Activated T-cell treated with anti-CD3 and anti-CD28 coated beads, Interleukin-2, amount 50 U/mL, for 72 hours (primary cell): ENCODE measurements around the gene LAMTOR1. TPM values are rescaled to one million over a fixed set of nuclear protein-coding genes. Genes with fewer than 3 reads are reported as not detected.
"Not testable (repeated sequence)": the region's sequence is repeated elsewhere in the genome, so short reads cannot be mapped to it uniquely, and the experiment has no call there.

Experiments
- ATAC-seq, 2 donors: fragments of 150-1000 bp; cut with Tn5 transposase; replicated peaks in 1 of 2; 2 replicates each; pipeline ENCODE4 v1.10.0; 2021; ENCODE audit warnings: moderate library complexity in 2 of 2, mild to moderate bottlenecking in 1 of 2
- DNase-seq, 2 donors: peaks; one replicate each; pipeline ENCODE4 v3.0.0; 2021 to 2022; ENCODE audit warnings: mixed read lengths in 1 of 2
- H3K27ac Mint-ChIP-seq: one replicate; pipeline ENCODE4 v1.8.0; 2022; ENCODE audit warnings: mild to moderate bottlenecking, moderate library complexity, mixed read lengths
- H3K27me3 Mint-ChIP-seq: one replicate; pipeline ENCODE4 v1.8.0; 2022; ENCODE audit warnings: low read depth, mixed read lengths
- H3K36me3 Mint-ChIP-seq, 2 donors: one replicate each; pipeline ENCODE4 v1.8.0; 2022; ENCODE audit warnings: mixed read lengths in 2 of 2, mild to moderate bottlenecking in 1 of 2; ENCODE audit not compliant: insufficient read depth in 2 of 2
- H3K4me1 Mint-ChIP-seq: one replicate; pipeline ENCODE4 v1.8.0; 2022; ENCODE audit warnings: low read depth, mixed read lengths
- H3K4me3 Mint-ChIP-seq, 2 donors: one replicate each; pipeline ENCODE4 v1.8.0; 2022; ENCODE audit warnings: mild to moderate bottlenecking in 2 of 2, mixed read lengths in 2 of 2, moderate library complexity in 2 of 2
- H3K9me3 Mint-ChIP-seq, 2 donors: one replicate each; pipeline ENCODE4 v1.8.0; 2022; ENCODE audit warnings: mixed read lengths in 2 of 2
- total RNA-seq, 2 donors: library from RNA; stranded (reverse); gene quantifications; one replicate each; pipeline ENCODE4 v1.2.3, GENCODE V29; 2022

LAMTOR1 gene
- 10 to 100 TPM; 43.7 to 49.9 TPM for total RNA-seq

DNA sequence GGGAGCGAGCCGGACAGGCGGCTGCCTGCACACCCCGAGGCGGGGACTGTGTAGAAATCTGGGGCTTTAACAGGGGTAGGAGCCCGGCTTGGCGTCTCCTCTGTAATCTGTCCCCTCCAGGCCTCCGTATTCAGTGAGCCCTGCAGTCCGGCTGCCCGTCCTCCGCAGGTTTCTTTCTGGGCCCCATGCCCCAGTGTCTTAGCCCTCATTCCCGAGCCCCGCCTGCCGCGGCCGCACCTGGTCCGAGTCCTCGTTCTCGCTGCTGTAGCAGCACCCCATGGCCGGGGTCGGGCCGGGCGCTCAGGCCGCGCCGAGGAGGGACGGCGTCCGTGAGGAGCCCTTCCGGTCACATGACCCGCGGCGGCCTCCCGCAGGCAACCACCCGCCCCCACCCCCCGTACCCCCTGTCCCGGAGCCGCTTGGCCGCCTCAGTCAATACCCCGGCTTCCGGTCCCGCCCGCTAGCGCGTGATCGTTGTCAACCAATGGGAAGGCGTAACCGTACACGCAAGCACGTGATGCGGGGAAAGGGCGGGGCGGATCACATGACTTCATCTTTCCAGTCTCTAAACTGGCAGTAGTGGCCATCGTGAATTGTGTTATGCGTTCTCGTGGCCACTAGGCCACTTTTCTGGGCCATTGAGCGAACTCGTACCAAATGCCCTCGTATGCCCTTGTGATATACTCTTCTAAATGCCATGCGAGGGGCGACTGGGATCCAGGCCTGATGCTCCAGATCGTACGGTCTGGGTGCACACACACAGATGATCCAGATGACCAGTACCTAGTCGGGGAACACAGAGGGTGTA, at the start of gene LAMTOR1:
Gene LAMTOR1, minus strand, starts transcription at position 352 of the 808 bp plus-strand sequence. Its CDS starts 73 bp downstream, at position 279.
- ATAC-seq (peak; percentile 97 to 99), DNase-seq (peak; percentile 98 to 99)
- H3K9me3 Mint-ChIP-seq: peaks cover 0 to 3% of the 10 kb centered on the region in 2 donors
- H3K4me3 Mint-ChIP-seq: peak within 1 kb of the TSS; percentile 93 to 96
- peak within 1 kb of the TSS; percentile 97 for H3K27ac Mint-ChIP-seq
- H3K36me3 Mint-ChIP-seq: peaks cover 2 to 6% of the 10 kb centered on the region in 2 donors
- no peaks in the 10 kb centered on the region for H3K27me3 Mint-ChIP-seq
- peaks cover 39% of the 10 kb centered on the region for H3K4me1 Mint-ChIP-seq

GRCh38 chr11:72150882-72151281, 47.8 kb upstream of the LAMTOR1 start:
- Mint-ChIP-seq H3K9me3 (no peaks in the 10 kb centered on the region), H3K4me1 (no peaks in the 10 kb centered on the region), H3K36me3 (no peaks in the 10 kb centered on the region), H3K4me3 (no peak overlapping the region), H3K27me3 (peaks cover 11% of the 10 kb centered on the region), H3K27ac (no peak overlapping the region)
- ATAC-seq (no peak), DNase-seq (no peak)

DNA sequence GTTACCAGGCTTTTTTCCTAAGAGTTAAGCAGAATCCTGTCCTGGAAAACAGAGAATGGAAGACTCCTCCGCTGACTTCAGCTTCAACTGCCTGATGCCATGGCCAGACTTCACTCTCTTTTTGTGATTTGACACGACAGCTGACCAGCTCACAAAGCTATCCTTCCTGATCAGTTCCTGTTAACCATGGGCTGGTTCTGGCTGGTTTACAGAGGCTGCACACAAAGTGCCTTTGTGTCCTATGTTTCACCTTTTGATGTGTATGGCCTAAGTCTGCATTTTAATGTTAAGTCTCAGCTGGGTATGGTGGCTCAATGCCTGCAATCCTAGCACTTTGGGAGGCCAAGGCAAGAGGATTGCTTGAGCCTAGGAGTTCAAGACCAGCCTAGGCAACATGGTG, 43.5 kb upstream of the LAMTOR1 start:
- Mint-ChIP-seq H3K9me3 (no peaks in the 10 kb centered on the region), H3K4me1 (peaks cover 5% of the 10 kb centered on the region), H3K4me3 (no peak overlapping the region)

GRCh38 chr11:72144807-72145565, 41.9 kb upstream of the LAMTOR1 start:
- Mint-ChIP-seq H3K4me1 (peaks cover 19% of the 10 kb centered on the region), H3K9me3 (no peaks in the 10 kb centered on the region), H3K36me3 (no peaks in the 10 kb centered on the region), H3K27ac (no peak overlapping the region), H3K27me3 (peaks cover 7% of the 10 kb centered on the region), H3K4me3 (no peak overlapping the region)
- ATAC-seq: no peak
- DNase-seq: no peak

More for the DNA sequence above, 43.5 kb upstream of the LAMTOR1 start:
- Mint-ChIP-seq H3K27me3 (peaks cover 6% of the 10 kb centered on the region), H3K36me3 (no peaks in the 10 kb centered on the region), H3K27ac (no peak overlapping the region)
- no peak for ATAC-seq
- no peak for DNase-seq

DNA sequence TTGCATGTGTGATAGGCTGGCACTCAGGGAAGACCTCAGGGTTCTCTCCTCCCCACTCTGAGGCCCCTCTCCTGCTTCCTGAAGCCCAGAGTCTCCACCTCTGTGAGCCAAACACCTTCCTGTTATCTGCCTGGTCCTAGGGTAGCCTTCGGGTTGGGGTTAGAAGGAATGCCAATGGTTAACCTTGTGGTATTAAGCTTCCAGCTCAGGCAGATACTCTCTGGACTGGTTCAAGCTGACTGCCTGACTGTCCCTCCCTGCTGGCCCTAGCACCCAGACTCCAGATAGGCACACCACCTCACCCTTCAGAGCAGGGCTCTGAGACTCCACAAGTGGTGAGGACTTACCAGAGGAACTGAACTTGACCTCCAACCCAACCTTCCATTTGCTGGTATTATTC, 39.4 kb upstream of the LAMTOR1 start:
- DNase-seq, H3K4me3 Mint-ChIP-seq, ATAC-seq, H3K27ac Mint-ChIP-seq, H3K9me3 Mint-ChIP-seq, H3K36me3 Mint-ChIP-seq: not testable (repeated sequence)
- H3K4me1 Mint-ChIP-seq: peaks cover 23% of the 10 kb centered on the region
- H3K27me3 Mint-ChIP-seq: peaks cover 11% of the 10 kb centered on the region

GRCh38 chr11:72142086-72142485, 39.0 kb upstream of the LAMTOR1 start:
- not testable (repeated sequence) for H3K36me3 Mint-ChIP-seq, ATAC-seq, H3K27ac Mint-ChIP-seq, H3K9me3 Mint-ChIP-seq, DNase-seq
- Mint-ChIP-seq H3K4me1 (peaks cover 23% of the 10 kb centered on the region), H3K27me3 (peaks cover 11% of the 10 kb centered on the region), H3K4me3 (peak overlapping the region in 1 of 2 donors; percentile 58)

GRCh38 chr11:72141066-72141465, 38.0 kb upstream of the LAMTOR1 start:
- no peaks in the 10 kb centered on the region for H3K36me3 Mint-ChIP-seq
- ATAC-seq (peak; percentile 87 to 89), DNase-seq (peak; percentile 65 to 70)
- peaks cover 11% of the 10 kb centered on the region for H3K27me3 Mint-ChIP-seq
- H3K27ac Mint-ChIP-seq: no peak overlapping the region
- H3K9me3 Mint-ChIP-seq: no peaks in the 10 kb centered on the region
- H3K4me1 Mint-ChIP-seq: peaks cover 23% of the 10 kb centered on the region
- H3K4me3 Mint-ChIP-seq: peak overlapping the region; percentile 14 to 58

GRCh38 chr11:72140661-72141060, 37.6 kb upstream of the LAMTOR1 start:
- ATAC-seq (peak in 1 of 2 donors; percentile 16), DNase-seq (no peak)
- Mint-ChIP-seq H3K27ac (no peak overlapping the region), H3K27me3 (peaks cover 11% of the 10 kb centered on the region), H3K36me3 (no peaks in the 10 kb centered on the region), H3K4me1 (peaks cover 23% of the 10 kb centered on the region), H3K9me3 (no peaks in the 10 kb centered on the region), H3K4me3 (peak overlapping the region; percentile 14 to 58)

GRCh38 chr11:72139500-72139899, 36.4 kb upstream of the LAMTOR1 start:
- H3K27me3 Mint-ChIP-seq: peaks cover 11% of the 10 kb centered on the region
- H3K9me3 Mint-ChIP-seq: no peaks in the 10 kb centered on the region
- H3K27ac Mint-ChIP-seq: no peak overlapping the region
- H3K4me1 Mint-ChIP-seq: peaks cover 23% of the 10 kb centered on the region
- H3K4me3 Mint-ChIP-seq: no peak overlapping the region
- DNase-seq (no peak), ATAC-seq (no peak)
- no peaks in the 10 kb centered on the region for H3K36me3 Mint-ChIP-seq

- ATAC-seq: no peak
- H3K27ac Mint-ChIP-seq: no peak overlapping the region
- peaks cover 11% of the 10 kb centered on the region for H3K27me3 Mint-ChIP-seq
- no peaks in the 10 kb centered on the region for H3K9me3 Mint-ChIP-seq
- H3K4me3 Mint-ChIP-seq: no peak overlapping the region
- H3K4me1 Mint-ChIP-seq: peaks cover 23% of the 10 kb centered on the region
- no peaks in the 10 kb centered on the region for H3K36me3 Mint-ChIP-seq
- DNase-seq: no peak
These were observed 35.8 kb upstream of the LAMTOR1 start for GRCh38 chr11:72138821-72139390.

GRCh38 chr11:72136684-72137262, 33.7 kb upstream of the LAMTOR1 start:
- Mint-ChIP-seq H3K27ac (no peak overlapping the region), H3K9me3 (no peaks in the 10 kb centered on the region), H3K4me1 (peaks cover 20% of the 10 kb centered on the region), H3K27me3 (peaks cover 22% of the 10 kb centered on the region), H3K4me3 (no peak overlapping the region), H3K36me3 (no peaks in the 10 kb centered on the region)
- DNase-seq (peak in 1 of 2 donors; percentile 27), ATAC-seq (peak; percentile 48 to 66)

- H3K27me3 Mint-ChIP-seq: peaks cover 21% of the 10 kb centered on the region
- no peaks in the 10 kb centered on the region for H3K9me3 Mint-ChIP-seq
- no peak overlapping the region for H3K27ac Mint-ChIP-seq
- peaks cover 13% of the 10 kb centered on the region for H3K4me1 Mint-ChIP-seq
- ATAC-seq (no peak), DNase-seq (no peak)
- no peak overlapping the region for H3K4me3 Mint-ChIP-seq
- H3K36me3 Mint-ChIP-seq: no peaks in the 10 kb centered on the region
These were observed 33.0 kb upstream of the LAMTOR1 start for GRCh38 chr11:72135891-72136683.
